Astrocyte of the spinal cord (primary cell): ENCODE measurements around the gene SSBP2.

ENCODE experiments used
- DNase-seq: peaks from one replicate; pipeline ENCODE4 v3.0.0; 2011; ENCODE audit warnings: low read depth, low spot score
- H3K4me3 ChIP-seq: 2 replicates; pipeline ENCODE4 v1.5.1; 2011; ENCODE audit warnings: low read depth, mild to moderate bottlenecking, low read length, moderate library complexity
- CTCF ChIP-seq: IDR thresholded peaks from 2 replicates; pipeline ENCODE4 v1.5.1; 2012; ENCODE audit warnings: low read depth, mild to moderate bottlenecking, low read length, inconsistent platforms
- in situ Hi-C: cut with HindIII; loops from 2 replicates; pipeline ENCODE4 v1.10.0; 2017; ENCODE audit warnings: low sequenced_read_pairs

The SSBP2 gene

GRCh38 chr5:81590498-81591384 lies 160.2 kb downstream of the SSBP2 start:
- in situ Hi-C loops = no loop called here
- no peak for TF ChIP-seq CTCF
- no peak overlapping the region for H3K4me3 ChIP-seq
- DNase-seq = no peak

GRCh38 chr5:81579262-81579924 lies 171.5 kb downstream of the SSBP2 start:
- H3K4me3 ChIP-seq = no peak overlapping the region
- TF ChIP-seq CTCF = no peak
- in situ Hi-C loops = no loop called here
- no peak for DNase-seq

- no peak for TF ChIP-seq CTCF
- DNase-seq = no peak
- H3K4me3 ChIP-seq = no peak overlapping the region
- in situ Hi-C loops = no loop called here
Observed at GRCh38 chr5:81577091-81577490, 173.8 kb downstream of the SSBP2 start.

GRCh38 chr5:81575924-81576323 lies 175.0 kb downstream of the SSBP2 start:
- in situ Hi-C loops = no loop called here
- DNase-seq = no peak
- H3K4me3 ChIP-seq = no peak overlapping the region

GRCh38 chr5:81572201-81572600 lies 178.7 kb downstream of the SSBP2 start:
- no peak for DNase-seq
- H3K4me3 ChIP-seq = no peak overlapping the region
- no peak for TF ChIP-seq CTCF
- in situ Hi-C loops = no loop called here

More at GRCh38 chr5:81575924-81576323, 175.0 kb downstream of the SSBP2 start:
- no peak for TF ChIP-seq CTCF

- H3K4me3 ChIP-seq = no peak overlapping the region
- no peak for TF ChIP-seq CTCF
- no peak for DNase-seq
- in situ Hi-C loops = no loop called here
Observed at GRCh38 chr5:81558188-81558587, 192.7 kb downstream of the SSBP2 start.
